PFSK-1 (cell line): ENCODE data around the gene PLEKHA6.

Experiments
- FOXP2 ChIP-seq: optimal IDR thresholded peaks from 2 replicates; pipeline ENCODE3; 2011; ENCODE audit warnings: borderline replicate concordance, control low read depth, inconsistent platforms; ENCODE audit not compliant: insufficient read depth; ENCODE audit errors: extremely low read length, extremely low read depth
- POLR2AphosphoS5 ChIP-seq: IDR thresholded peaks from 2 replicates; pipeline ENCODE4 v1.6.1; 2012; ENCODE audit warnings: low read depth, mild to moderate bottlenecking, control low read depth, low read length, moderate library complexity
- REST ChIP-seq, 2 experiments: IDR thresholded peaks; 2 replicates each; pipeline versions ENCODE4 v1.6.1 to v1.8.0; 2011 to 2012; ENCODE audit warnings: low read depth in 2 of 2, low read length in 2 of 2, control low read depth in 1 of 2, inconsistent platforms in 1 of 2, mild to moderate bottlenecking in 1 of 2, moderate library complexity in 1 of 2; ENCODE audit not compliant: insufficient read depth in 1 of 2
- SIN3A ChIP-seq: IDR thresholded peaks from 2 replicates; pipeline ENCODE4 v1.6.1; 2012; ENCODE audit warnings: mild to moderate bottlenecking, low read length, moderate library complexity, borderline replicate concordance; ENCODE audit not compliant: insufficient read depth
- TAF1 ChIP-seq: IDR thresholded peaks from 2 replicates; pipeline ENCODE4 v1.6.1; 2012; ENCODE audit warnings: low read length, control low read depth, borderline replicate concordance; ENCODE audit not compliant: insufficient read depth

GRCh38 chr1:204232526-204232925 lies 127.2 kb downstream of the PLEKHA6 start:
- TF ChIP-seq SIN3A (no peak), POLR2AphosphoS5 (no peak), TAF1 (no peak), FOXP2 (no peak), REST (IDR thresholded peaks at IDR 0.05; ENCODE audit: insufficient read depth in 1 of 2, low read depth in 2 of 2, low read length in 2 of 2) (no peak)
